ENCODE data around the gene GSTM1.
"Not testable (repeated sequence)": the region's sequence is repeated elsewhere in the genome, so short reads cannot be mapped to it uniquely, and the experiment has no call there.

The GSTM1 gene

DNA sequence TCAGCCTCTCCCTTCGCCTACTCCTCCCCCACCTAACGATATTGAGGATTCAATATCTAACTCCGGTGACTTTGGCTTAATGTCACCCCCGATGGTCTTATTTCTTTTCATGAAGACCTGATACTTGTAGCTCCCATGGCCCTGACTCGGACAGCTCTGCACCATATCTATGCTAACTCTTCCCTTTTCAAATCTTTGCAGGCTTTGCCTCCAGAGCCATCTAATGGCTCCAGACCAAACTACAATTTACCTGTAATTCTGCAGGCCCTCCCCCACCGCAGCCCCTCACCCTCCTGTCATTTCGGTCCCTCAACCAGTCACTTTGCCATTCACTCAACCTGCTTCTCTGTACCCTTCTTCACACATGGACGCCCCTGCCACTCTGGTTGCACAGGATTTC, 16.6 kb downstream of the GSTM1 start:
- DNase-seq: no peak

- DNase-seq: no peak
These were observed 17.8 kb downstream of the GSTM1 start for GRCh38 chr1:109705411-109705810.

GRCh38 chr1:109708949-109709348, 21.3 kb downstream of the GSTM1 start:
- not testable (repeated sequence) for DNase-seq

GRCh38 chr1:109709822-109710221, 22.2 kb downstream of the GSTM1 start:
- not testable (repeated sequence) for DNase-seq

DNA sequence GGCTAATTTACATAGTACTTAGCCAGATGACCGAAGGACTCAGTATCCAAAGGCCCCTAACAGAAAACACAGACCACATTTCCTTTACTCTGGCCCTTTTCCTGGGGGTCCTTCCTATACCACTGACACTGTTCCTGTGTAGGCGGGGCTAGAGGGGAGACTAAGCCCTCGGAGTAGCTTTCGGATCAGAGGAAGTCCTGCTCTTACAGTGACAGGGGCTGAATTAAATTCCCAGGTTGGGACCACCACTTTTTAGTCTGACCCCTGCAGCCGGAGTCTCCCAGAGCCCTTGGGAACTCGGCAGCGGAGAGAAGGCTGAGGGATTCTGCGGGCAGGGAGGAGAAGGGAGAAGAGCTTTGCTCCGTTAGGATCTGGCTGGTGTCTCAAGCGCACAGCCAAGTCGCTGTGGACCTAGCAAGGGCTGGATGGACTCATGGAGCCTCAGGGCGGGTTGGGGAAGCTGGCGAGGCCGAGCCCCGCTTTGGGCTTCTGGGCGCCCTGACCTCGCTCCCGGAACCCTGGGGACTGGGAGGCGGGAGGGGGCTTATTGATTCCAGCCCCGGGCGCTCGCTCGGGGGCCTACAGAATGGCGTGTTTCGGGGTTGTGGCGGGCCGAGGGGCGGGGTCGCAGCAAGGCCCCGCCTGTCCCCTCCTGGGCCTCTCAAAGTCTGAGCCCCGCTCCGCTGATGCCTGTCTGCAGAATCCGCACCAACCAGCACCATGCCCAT, 24.1 kb downstream of the GSTM1 start, which contains the start of gene GSTM5:
GSTM5 (plus strand) TSS at position 659 of the 728 bp plus-strand sequence; CDS start at position 721, 62 bp downstream.
- not testable (repeated sequence) for DNase-seq

- DNase-seq: no peak
These were observed 24.8 kb downstream of the GSTM1 start for GRCh38 chr1:109712321-109712864.

DNA sequence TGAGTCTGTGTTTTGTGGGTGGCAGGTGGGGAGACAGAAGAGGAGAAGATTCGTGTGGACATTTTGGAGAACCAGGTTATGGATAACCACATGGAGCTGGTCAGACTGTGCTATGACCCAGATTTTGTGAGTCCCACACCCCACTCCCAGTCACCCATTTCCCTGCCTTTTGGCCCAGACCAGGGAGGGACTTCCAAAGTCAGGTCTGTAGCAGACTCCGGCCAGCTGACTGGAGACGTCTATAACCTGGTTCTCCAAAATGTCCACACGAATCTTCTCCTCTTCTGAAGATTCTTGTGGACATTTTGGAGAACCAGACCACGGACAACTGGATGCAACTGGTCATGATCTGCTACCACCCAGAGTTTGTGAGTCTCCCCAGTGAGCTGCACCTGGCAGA, 26.0 kb downstream of the GSTM1 start:
- DNase-seq: peak; percentile 0

GRCh38 chr1:109714661-109715372, 27.2 kb downstream of the GSTM1 start:
- peak; percentile 1 for DNase-seq

DNA sequence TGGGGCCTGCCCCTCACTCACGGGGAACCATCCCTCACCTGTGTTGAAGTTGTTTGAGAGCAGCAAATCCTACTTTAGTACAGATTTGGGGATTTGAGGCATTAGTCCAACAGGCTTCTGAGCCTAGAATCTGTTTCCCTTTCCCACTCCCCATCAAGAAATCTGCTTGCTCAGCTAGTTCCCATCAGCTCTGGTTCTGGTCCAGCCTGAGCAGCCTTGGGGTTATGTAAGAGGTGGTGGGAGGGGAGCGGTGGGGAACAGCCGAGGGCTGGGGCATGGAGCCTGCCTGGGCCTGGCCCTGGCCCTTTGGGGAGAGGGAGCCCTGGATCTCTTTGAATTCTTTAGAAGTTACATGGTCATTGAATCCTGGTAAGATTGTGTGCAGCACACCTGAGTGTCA, 28.5 kb downstream of the GSTM1 start:
- no peak for DNase-seq

GRCh38 chr1:109716570-109717090, 29.0 kb downstream of the GSTM1 start:
- DNase-seq: no peak

- no peak for DNase-seq
These were observed 30.1 kb downstream of the GSTM1 start for GRCh38 chr1:109717729-109718128.

DNA sequence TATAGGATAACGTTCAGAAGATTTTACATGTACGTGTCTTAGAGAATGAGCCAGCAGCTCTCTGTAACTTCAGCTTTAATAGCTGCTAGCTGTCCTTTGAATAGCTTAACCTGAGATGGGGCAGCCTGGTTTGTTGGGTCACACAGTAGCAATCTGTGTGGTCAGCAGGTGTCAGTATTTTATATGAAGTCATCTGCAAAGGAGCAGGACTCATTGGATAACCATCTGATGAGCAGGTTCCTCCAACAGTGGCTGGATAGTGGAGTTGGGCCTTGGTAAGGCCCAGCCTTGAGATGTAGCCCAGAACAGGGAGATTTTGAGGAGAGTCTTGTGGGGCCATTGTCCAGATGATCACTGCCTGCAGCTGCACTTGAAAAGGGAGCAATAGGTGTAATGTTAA, 30.9 kb downstream of the GSTM1 start:
- peak; percentile 66 for DNase-seq

- DNase-seq: peak; percentile 72
These were observed 31.8 kb downstream of the GSTM1 start for GRCh38 chr1:109719337-109719837.

DNA sequence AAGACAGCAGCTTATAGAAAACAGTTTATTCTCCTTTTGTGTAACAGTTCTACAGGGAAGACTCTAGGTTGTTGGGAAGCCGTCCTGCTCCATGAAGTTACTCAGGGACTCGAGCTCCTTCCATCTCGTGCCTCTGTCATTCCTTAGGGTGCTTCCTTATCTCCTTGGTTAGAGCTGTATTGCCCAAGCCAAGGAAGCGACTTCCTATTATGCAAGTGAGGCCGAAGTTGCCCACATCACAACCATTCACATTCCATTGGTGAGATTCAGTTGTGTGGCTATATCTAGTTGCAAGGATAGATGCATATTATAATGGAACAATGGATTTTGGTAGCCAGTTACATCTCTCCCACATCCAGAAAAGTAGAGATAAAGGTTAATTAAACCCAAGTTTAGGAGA, 33.4 kb downstream of the GSTM1 start:
- no peak for DNase-seq

DNA sequence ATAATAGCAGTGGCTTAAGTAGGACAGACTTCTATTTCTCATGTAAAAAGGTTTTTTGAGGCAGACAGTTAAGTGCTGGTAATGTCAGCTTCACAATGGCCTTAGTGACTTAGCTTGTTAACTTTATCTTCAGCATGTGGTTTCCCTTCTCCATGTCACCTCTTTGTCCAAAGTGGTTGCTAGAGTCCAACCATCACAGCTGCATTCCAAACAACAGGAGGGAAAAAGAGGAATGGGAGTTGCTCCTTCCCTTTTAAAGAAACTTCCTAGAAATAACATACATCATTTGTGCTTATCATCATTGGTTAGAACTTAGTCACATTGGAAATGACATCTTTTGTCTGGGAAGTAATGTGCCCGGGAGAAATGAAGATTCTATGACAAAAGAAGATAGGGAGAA, 34.4 kb downstream of the GSTM1 start:
- no peak for DNase-seq

DNA sequence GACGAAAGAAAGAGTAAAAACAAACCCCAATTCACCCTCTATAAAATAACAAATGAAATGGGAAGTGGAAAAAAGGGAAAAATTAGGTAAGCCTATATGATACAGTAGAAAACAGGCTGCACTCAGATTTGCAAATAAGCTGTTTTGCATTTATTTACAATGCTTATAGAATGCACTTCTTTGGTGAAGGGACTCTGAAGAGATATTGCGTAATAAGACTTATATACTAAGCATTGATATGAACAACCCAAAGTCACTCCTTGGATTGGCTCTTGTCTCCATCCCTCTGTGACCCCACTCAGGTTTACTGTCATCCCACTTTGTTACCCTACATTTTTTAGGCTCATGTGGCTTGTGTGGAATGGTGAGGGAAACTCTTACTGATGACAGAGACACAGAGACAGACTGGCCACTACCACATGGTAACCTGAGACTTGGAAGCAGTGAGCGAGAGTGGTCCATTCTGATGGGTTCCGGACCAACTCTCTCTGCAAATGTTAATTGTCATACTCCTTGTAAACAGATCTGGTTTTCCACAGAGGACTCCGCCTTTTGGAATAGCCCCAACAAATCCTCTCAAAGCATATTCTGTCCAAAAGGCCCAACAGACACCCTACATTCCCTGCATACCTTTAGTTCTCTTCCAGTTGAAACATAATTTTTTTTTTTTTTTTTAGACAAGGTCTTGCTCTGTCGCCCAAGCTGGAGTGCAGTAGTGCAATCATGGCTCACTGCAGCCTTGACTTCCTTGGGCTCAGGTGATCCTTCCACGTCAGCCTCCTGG, 35.5 kb downstream of the GSTM1 start:
- DNase-seq: no peak

- no peak for DNase-seq
These were observed 37.3 kb downstream of the GSTM1 start for GRCh38 chr1:109724933-109725332.

GRCh38 chr1:109725510-109725909, 37.9 kb downstream of the GSTM1 start:
- DNase-seq: peak; percentile 82

- no peak for DNase-seq
These were observed 38.4 kb downstream of the GSTM1 start for GRCh38 chr1:109726007-109726406.

DNA sequence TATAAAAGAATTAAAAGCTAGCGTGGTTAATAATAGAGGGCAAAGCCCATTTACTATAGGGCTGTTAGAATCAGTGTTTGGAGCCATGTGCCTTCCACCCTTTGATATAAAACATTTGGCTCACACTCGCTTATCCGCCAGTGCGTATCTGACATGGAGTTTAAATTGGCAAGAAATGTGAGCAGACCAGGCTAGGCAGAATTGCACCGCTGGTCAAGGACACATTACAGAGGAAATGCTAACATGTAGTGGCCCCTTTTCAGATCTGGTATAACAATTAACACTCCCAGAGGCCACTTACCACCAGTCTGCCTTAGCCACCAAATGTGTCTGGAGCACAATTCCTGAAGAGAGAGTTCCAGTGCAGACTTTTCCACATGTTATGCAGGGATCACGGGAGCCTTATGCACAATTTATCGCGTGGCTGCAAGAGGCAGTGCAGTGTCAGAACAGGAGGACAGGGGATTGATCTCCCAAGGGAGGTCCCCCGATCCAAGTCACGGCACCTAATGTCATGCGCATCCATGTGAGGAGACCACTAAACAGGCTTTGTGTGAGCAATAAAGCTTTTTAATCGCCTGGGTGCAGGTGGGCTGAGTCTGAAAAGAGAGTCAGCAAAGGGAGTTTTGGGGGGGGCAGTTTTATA, 39.2 kb downstream of the GSTM1 start:
- DNase-seq: no peak

DNA sequence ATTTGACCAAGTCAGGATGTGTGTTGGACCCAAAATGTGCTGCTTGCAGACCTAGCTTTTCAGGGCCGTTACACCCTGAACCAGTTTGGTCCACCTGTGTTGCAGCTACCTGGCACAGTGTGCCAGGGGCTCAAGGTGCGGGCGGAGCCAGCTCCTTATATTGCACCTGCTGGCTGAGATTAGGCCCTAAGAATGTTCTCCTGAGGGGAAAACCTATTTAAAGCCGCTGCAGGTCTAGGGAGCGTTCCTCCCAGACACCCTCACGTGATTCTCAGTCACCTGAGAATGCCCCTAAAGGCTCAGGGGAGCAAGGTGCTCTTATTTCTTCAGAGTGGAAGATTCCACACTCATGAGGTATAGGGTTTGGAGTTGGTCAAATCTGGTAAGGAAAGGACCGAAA, 41.3 kb downstream of the GSTM1 start:
- no peak for DNase-seq

GRCh38 chr1:109730666-109731065, 43.0 kb downstream of the GSTM1 start:
- DNase-seq: no peak

Data from hematopoietic multipotent progenitor cell treated with erythropoietin and hydrocortisone succinate and interleukin-3 and kit ligand, for 8 days (in vitro differentiated cells).